HG02763 (cell line): ENCODE results near the gene GMPR.
"Not testable (repeated sequence)": the region's sequence is repeated elsewhere in the genome, so short reads cannot be mapped to it uniquely, and the experiment has no call there.

Source experiments
- ATAC-seq: cut with Tn5 transposase; IDR thresholded peaks from one replicate; pipeline ENCODE4 v1.9.1; 2021; ENCODE audit warnings: mild to moderate bottlenecking, moderate library complexity; ENCODE audit not compliant: unreplicated experiment

Gene GMPR

GRCh38 chr6:16244869-16245451 is 6.6 kb downstream of the GMPR start:
- ATAC-seq = no peak

- no peak for ATAC-seq
These were observed 10.0 kb downstream of the GMPR start for GRCh38 chr6:16248271-16248853.

GRCh38 chr6:16249971-16250370 is 11.6 kb downstream of the GMPR start:
- ATAC-seq = no peak

GRCh38 chr6:16251706-16252105 is 13.3 kb downstream of the GMPR start:
- no peak for ATAC-seq

- no peak for ATAC-seq
These were observed 14.4 kb downstream of the GMPR start for GRCh38 chr6:16252686-16253299.

- no peak for ATAC-seq
These were observed 15.2 kb downstream of the GMPR start for GRCh38 chr6:16253399-16254144.

- no peak for ATAC-seq
These were observed 16.1 kb downstream of the GMPR start for GRCh38 chr6:16254535-16254934.

GRCh38 chr6:16256781-16257180 is 18.4 kb downstream of the GMPR start:
- no peak for ATAC-seq

GRCh38 chr6:16257999-16258708 is 19.8 kb downstream of the GMPR start:
- no peak for ATAC-seq

- ATAC-seq = no peak
These were observed 20.3 kb downstream of the GMPR start for GRCh38 chr6:16258709-16259075.

GRCh38 chr6:16259604-16260003 is 21.2 kb downstream of the GMPR start:
- not testable (repeated sequence) for ATAC-seq

GRCh38 chr6:16260602-16261001 is 22.2 kb downstream of the GMPR start:
- ATAC-seq = not testable (repeated sequence)

- not testable (repeated sequence) for ATAC-seq
These were observed 24.4 kb downstream of the GMPR start for GRCh38 chr6:16262773-16263172.

GRCh38 chr6:16263464-16264099 is 25.2 kb downstream of the GMPR start:
- not testable (repeated sequence) for ATAC-seq

GRCh38 chr6:16264785-16265184 is 26.4 kb downstream of the GMPR start:
- ATAC-seq = no peak

- ATAC-seq = no peak
These were observed 27.3 kb downstream of the GMPR start for GRCh38 chr6:16265351-16266341.

GRCh38 chr6:16267428-16268263 is 29.3 kb downstream of the GMPR start:
- ATAC-seq = no peak

GRCh38 chr6:16269442-16270070 is 31.2 kb downstream of the GMPR start:
- ATAC-seq = not testable (repeated sequence)
